A549 (cell line): ENCODE results near the gene MTHFD2L. TPM values are rescaled to one million over a fixed set of nuclear protein-coding genes. Genes with fewer than 3 reads are reported as not detected.
A peak's percentile ranks its signal among the peaks of the same experiment; 100 is the strongest.

ENCODE experiments used
- ATAC-seq, 2 experiments: fragments of 200-7000 bp in 1 of 2; fragments of >200 bp in 1 of 2; cut with Nextera tagmentation in 1 of 2; cut with Tn5 transposase in 1 of 2; 3 replicates each; pipeline versions ENCODE4 v1.8.0 to v1.9.1; 2018 to 2020; ENCODE audit warnings: mild to moderate bottlenecking in 1 of 2, moderate library complexity in 1 of 2
- CTCF ChIA-PET: fragments of 300-600 bp; sonication (Branson Sonifier 250); formaldehyde crosslinking; extraction: SDS; loops from one replicate; lab custom pipeline; 2021; ENCODE audit warnings: antibody characterized with exemption, inconsistent platforms; lab: Yijun Ruan, JAX
- POLR2A ChIA-PET: fragments of 350-600 bp; formaldehyde crosslinking; extraction: SDS; loops from one replicate; lab custom pipeline; 2021; ENCODE audit warnings: antibody characterized with exemption, inconsistent platforms; lab: Yijun Ruan, JAX
- DNase-seq, 2 experiments: peaks; one replicate each; pipeline versions ENCODE4 v3.0.0 to v3.0.0-alpha.2; 2011 to 2016; ENCODE audit warnings: low read depth in 1 of 2, low spot score in 1 of 2
- FAIRE-seq: peaks from 2 replicates; lab custom pipeline; 2011; peaks lifted over from hg19 to GRCh38; lab: Jason Lieb, UNC
- H3K27ac ChIP-seq, 2 experiments: fragments of >200 bp; sonication (Bioruptor Twin); formaldehyde crosslinking; 3 replicates each; pipeline ENCODE4 v1.5.1; 2016 to 2017
- H3K4me1 ChIP-seq: fragments of >200 bp; sonication (Bioruptor Twin); formaldehyde crosslinking; 3 replicates; pipeline ENCODE4 v1.6.1; 2016
- H3K4me2 ChIP-seq: fragments of >200 bp; sonication (Bioruptor Twin); formaldehyde crosslinking; 3 replicates; pipeline ENCODE4 v1.6.1; 2016
- H3K4me3 ChIP-seq: fragments of >200 bp; sonication (Bioruptor Twin); formaldehyde crosslinking; 3 replicates; pipeline ENCODE4 v1.5.1; 2016
- H3K9me3 ChIP-seq: fragments of >200 bp; sonication (Bioruptor Twin); formaldehyde crosslinking; 3 replicates; pipeline ENCODE4 v1.6.1; 2016
- CBX8 ChIP-seq: fragments of 200-600 bp; sonication (generic); IDR thresholded peaks from 2 replicates; pipeline ENCODE4 v1.6.1; 2016
- CHD4 ChIP-seq: fragments of 200-600 bp; sonication (generic); IDR thresholded peaks from 2 replicates; pipeline ENCODE4 v1.6.1; 2016; ENCODE audit warnings: antibody characterized with exemption, mild to moderate bottlenecking, borderline replicate concordance
- EHF ChIP-seq: fragments of 250-450 bp; sonication (Bioruptor Pico); IDR thresholded peaks from 2 replicates; pipeline ENCODE4 v1.5.0; 2020; ENCODE audit warnings: mild to moderate bottlenecking
- EP300 ChIP-seq, 2 experiments: fragments of >200 bp; sonication (Bioruptor Twin); formaldehyde crosslinking; IDR thresholded peaks; 2 replicates in 1 of 2; 3 replicates in 1 of 2; pipeline ENCODE4 v1.6.1; 2016 to 2017
- FOSB ChIP-seq: fragments of 250-450 bp; sonication (Bioruptor Pico); IDR thresholded peaks from 2 replicates; pipeline ENCODE4 v1.5.0; 2020; ENCODE audit warnings: mild to moderate bottlenecking, moderate library complexity
- FOSL2 ChIP-seq, 2 experiments: fragments of 450-650 bp in 1 of 2; fragments of >200 bp in 1 of 2; sonication (Bioruptor Twin) in 1 of 2; formaldehyde crosslinking; IDR thresholded peaks; 2 replicates each; pipeline versions ENCODE4 v1.5.0 to v1.6.1; 2016 to 2020; ENCODE audit warnings: mild to moderate bottlenecking in 1 of 2, moderate library complexity in 1 of 2
- FOXS1 ChIP-seq: fragments of 250-450 bp; sonication (Bioruptor Pico); IDR thresholded peaks from 2 replicates; pipeline ENCODE4 v1.5.0; 2020; ENCODE audit warnings: mild to moderate bottlenecking, moderate library complexity
- HDAC2 ChIP-seq: fragments of 200-600 bp; sonication (generic); IDR thresholded peaks from 2 replicates; pipeline ENCODE4 v1.6.1; 2016
- HOXB5 ChIP-seq: fragments of 250-450 bp; sonication (Bioruptor Pico); IDR thresholded peaks from 2 replicates; pipeline ENCODE4 v1.5.0; 2020; ENCODE audit warnings: mild to moderate bottlenecking, moderate library complexity
- JUN ChIP-seq, 2 experiments: fragments of >200 bp; sonication (Bioruptor Twin); formaldehyde crosslinking; IDR thresholded peaks; 2 replicates in 1 of 2; 3 replicates in 1 of 2; pipeline ENCODE4 v1.6.1; 2016 to 2017
- JUNB ChIP-seq: fragments of >200 bp; sonication (Bioruptor Twin); formaldehyde crosslinking; IDR thresholded peaks from 2 replicates; pipeline ENCODE4 v1.6.1; 2016
- KDM5A ChIP-seq: fragments of 200-600 bp; sonication (generic); IDR thresholded peaks from 2 replicates; pipeline ENCODE4 v1.6.1; 2016; ENCODE audit warnings: antibody characterized with exemption, mild to moderate bottlenecking
- MAFK ChIP-seq: fragments of 450-650 bp; IDR thresholded peaks from 2 replicates; pipeline ENCODE4 v1.6.1; 2014; ENCODE audit not compliant: partially characterized antibody
- NR3C1 ChIP-seq: fragments of >200 bp; sonication (Bioruptor Twin); formaldehyde crosslinking; IDR thresholded peaks from 3 replicates; pipeline ENCODE4 v1.6.1; 2017
- POLR2AphosphoS2 ChIP-seq: conservative IDR thresholded peaks from 2 replicates; pipeline ENCODE4 v1.6.1; 2012; ENCODE audit warnings: low read length, improper control_type of control experiment, inconsistent platforms
- RCOR1 ChIP-seq: fragments of 150-350 bp; IDR thresholded peaks from 2 replicates; pipeline ENCODE4 v1.6.1; 2014; ENCODE audit warnings: antibody characterized with exemption, low read length, low read depth
- RFX5 ChIP-seq: fragments of 450-650 bp; IDR thresholded peaks from 2 replicates; pipeline ENCODE4 v1.7.1; 2014; ENCODE audit warnings: antibody characterized with exemption, mild to moderate bottlenecking, moderate library complexity
- TFCP2L1 ChIP-seq: fragments of 250-450 bp; sonication (Bioruptor Pico); IDR thresholded peaks from 2 replicates; pipeline ENCODE4 v1.5.0; 2021; ENCODE audit warnings: mild to moderate bottlenecking
- TP53 ChIP-seq: fragments of 250-450 bp; sonication (Bioruptor Pico); IDR thresholded peaks from 2 replicates; pipeline ENCODE4 v1.5.0; 2021; ENCODE audit warnings: mild to moderate bottlenecking, moderate library complexity
- USF2 ChIP-seq: fragments of 450-650 bp; IDR thresholded peaks from 2 replicates; pipeline ENCODE4 v1.6.1; 2014; ENCODE audit warnings: antibody characterized with exemption
- ZFP36 ChIP-seq: fragments of 450-650 bp; IDR thresholded peaks from 2 replicates; pipeline ENCODE4 v1.6.1; 2014; ENCODE audit warnings: borderline replicate concordance; ENCODE audit not compliant: partially characterized antibody
- ZNF302 ChIP-seq: fragments of 250-450 bp; sonication (Bioruptor Pico); IDR thresholded peaks from 2 replicates; pipeline ENCODE4 v1.9.0; 2021; ENCODE audit warnings: inconsistent platforms, mild to moderate bottlenecking, moderate library complexity
- WGBS: methylation state at CpG from one replicate; pipeline ENCODE4 v1.1.6; 2017; ENCODE audit errors: missing lambda C conversion rate; 5-methylcytosine and 5-hydroxymethylcytosine counted together
- polyA plus RNA-seq, 4 experiments: library from polyadenylated mRNA; depleted of rRNA in 3 of 4; stranded (reverse); fragments of >200 nt; fragmentation: RNase III in 1 of 4; extraction: RNeasy Plus Mini Kit Qiagen cat#74134 plus additional on column Dnase treatment in 1 of 4; gene quantifications; 2 replicates in 3 of 4; 3 replicates in 1 of 4; pipeline ENCODE4 v1.2.3, GENCODE V29; 2011 to 2017
- TF ChIP-seq, protein P1 (sequence below): fragments of 150-350 bp; IDR thresholded peaks from 2 replicates; pipeline ENCODE4 v1.6.1; 2014; ENCODE audit warnings: low read depth, mild to moderate bottlenecking, low read length

MTHFD2L gene
- polyA plus RNA-seq, 2 of the 4 experiments (the other 2 are of a cell fraction): 8.5 to 19.3 TPM

DNA sequence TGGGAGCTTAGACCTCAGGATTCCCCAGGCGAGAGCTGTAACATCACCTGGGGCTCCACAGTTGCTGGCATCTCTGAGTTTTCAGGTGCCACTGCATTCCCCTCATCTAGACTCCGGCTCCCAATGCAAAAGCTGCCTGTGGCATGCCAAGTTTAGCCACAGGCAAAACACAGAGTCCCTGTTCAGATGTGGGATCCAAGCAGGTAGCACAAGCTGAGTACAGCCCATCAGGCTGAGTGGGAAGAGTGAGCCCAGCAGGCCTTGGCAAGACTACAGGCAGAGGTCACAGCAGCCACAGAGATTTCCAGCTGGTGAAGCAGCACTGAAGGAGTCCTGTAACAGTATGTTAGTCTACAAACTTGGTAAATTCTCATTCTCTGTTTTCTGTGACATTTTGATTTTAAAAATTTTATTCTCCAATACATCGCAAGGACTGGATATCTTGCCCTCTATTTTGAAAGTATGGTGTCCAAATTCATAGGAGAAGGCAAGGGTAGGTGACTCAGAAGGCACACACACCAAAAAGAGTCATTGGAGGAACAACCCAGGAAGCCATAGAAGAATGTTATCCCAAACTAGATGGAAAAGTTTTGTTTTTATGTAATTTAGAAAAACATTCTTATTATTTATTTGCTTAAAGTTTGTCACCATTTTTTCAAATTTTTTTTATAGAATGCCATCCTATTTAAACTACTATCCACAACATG lies 45.4 kb upstream of the MTHFD2L start:
- ChIA-PET POLR2A (no interaction called here), CTCF (interaction anchor here (1.0 to 1.5 kb wide), 2 partner anchors 14 to 73 kb away, joined by 3 to 5 read pairs; partner anchors contain the start of gene CXCL2)
- Histone ChIP-seq H3K27ac (peak overlapping the region; percentile 95 to 99), H3K9me3 (no peaks in the 10 kb centered on the region), H3K4me3 (no peak overlapping the region), H3K4me1 (peaks cover 81% of the 10 kb centered on the region), H3K4me2 (no peak overlapping the region)
- FAIRE-seq (no peak), DNase-seq (no peak), ATAC-seq (no peak)
- WGBS: 98% methylated on average over 2 of the region's 3 CpGs
- no peak for TF ChIP-seq RCOR1
- TF ChIP-seq MAFK: no peak
- no peak for TF ChIP-seq ZNF302 (CRISPR knock-in tag)
- TF ChIP-seq NR3C1: no peak
- TF ChIP-seq EHF (CRISPR knock-in tag): no peak
- no peak for TF ChIP-seq FOSL2 (IDR thresholded peaks at IDR 0.05)
- no peak for TF ChIP-seq FOSL2 (CRISPR knock-in tag; IDR thresholded peaks at IDR 0.05)
- TF ChIP-seq ZFP36: no peak
- no peak for TF ChIP-seq USF2
- TF ChIP-seq CBX8: no peak
- TF ChIP-seq POLR2AphosphoS2: no peak
- no peak for TF ChIP-seq HDAC2
- TF ChIP-seq EP300 (IDR thresholded peaks at IDR 0.05): no peak
- no peak for TF ChIP-seq CHD4
- TF ChIP-seq RFX5: no peak
- TF ChIP-seq HOXB5 (CRISPR knock-in tag): no peak
- TF ChIP-seq KDM5A: no peak
- TF ChIP-seq, protein P1, sequence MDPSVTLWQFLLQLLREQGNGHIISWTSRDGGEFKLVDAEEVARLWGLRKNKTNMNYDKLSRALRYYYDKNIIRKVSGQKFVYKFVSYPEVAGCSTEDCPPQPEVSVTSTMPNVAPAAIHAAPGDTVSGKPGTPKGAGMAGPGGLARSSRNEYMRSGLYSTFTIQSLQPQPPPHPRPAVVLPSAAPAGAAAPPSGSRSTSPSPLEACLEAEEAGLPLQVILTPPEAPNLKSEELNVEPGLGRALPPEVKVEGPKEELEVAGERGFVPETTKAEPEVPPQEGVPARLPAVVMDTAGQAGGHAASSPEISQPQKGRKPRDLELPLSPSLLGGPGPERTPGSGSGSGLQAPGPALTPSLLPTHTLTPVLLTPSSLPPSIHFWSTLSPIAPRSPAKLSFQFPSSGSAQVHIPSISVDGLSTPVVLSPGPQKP: no peak
- TF ChIP-seq TFCP2L1 (CRISPR knock-in tag): no peak
- TF ChIP-seq TP53 (CRISPR knock-in tag): no peak
- TF ChIP-seq FOXS1 (CRISPR knock-in tag): no peak

- no peak for TF ChIP-seq KDM5A
- no peak for TF ChIP-seq JUN (IDR thresholded peaks at IDR 0.05)
- peak; percentile 27; the same call in 1 of the 2 replicates for TF ChIP-seq JUNB
- no peak for TF ChIP-seq TFCP2L1 (CRISPR knock-in tag)
- TF ChIP-seq FOSL2 (IDR thresholded peaks at IDR 0.05): no peak
- peak; percentile 73 for TF ChIP-seq FOSL2 (CRISPR knock-in tag; IDR thresholded peaks at IDR 0.05)
- no peak for TF ChIP-seq FOSB (CRISPR knock-in tag)
- Histone ChIP-seq H3K9me3 (no peaks in the 10 kb centered on the region), H3K27ac (peak overlapping the region; percentile 95 to 99), H3K4me3 (no peak overlapping the region), H3K4me1 (peaks cover 78% of the 10 kb centered on the region), H3K4me2 (peak overlapping the region; percentile 32)
- DNase-seq: no peak
- ATAC-seq: no peak
- 90% methylated on average over 1 of the region's 1 CpG for WGBS
- POLR2A ChIA-PET: interaction anchor here (0.6 kb wide), 1 partner anchor 116 kb away, joined by 3 read pairs; the partner anchor contains the start of gene CXCL5
- no peak for FAIRE-seq
- CTCF ChIA-PET: interaction anchor here (0.5 to 6.5 kb wide), 5 partner anchors 13 to 76 kb away, joined by 3 to 37 read pairs (median 4); partner anchors contain the start of gene CXCL3
Measured at GRCh38 chr4:74114234-74114633, 43.7 kb upstream of the MTHFD2L start.
